GM19099 (cell line): ENCODE results near the gene GLCE.

Source experiments
- POLR2A ChIP-seq: IDR thresholded peaks from 3 replicates; pipeline ENCODE4 v1.6.1; 2011; ENCODE audit warnings: low read depth; ENCODE audit not compliant: insufficient read length; ENCODE audit errors: extremely low read depth

Gene GLCE

DNA sequence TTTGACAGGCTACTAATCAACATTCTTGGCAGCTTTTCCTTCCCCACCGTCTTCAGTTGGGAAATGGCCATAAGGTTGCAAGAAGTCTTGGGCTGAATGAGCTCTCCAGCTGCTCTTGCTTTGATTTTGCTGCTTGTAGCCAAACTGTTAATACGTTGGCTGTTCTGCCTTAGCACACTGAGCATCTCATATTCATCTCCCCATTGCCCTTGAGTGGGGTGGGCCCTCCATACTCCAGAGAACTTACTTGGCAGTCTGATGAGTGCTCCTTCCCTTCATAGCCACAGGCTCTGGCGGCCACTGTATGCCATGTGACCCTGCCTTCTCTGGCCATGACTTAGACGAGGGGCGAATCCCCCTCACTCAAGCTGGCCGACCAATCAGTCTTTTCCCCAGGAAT is 112.5 kb downstream of the GLCE start:
- TF ChIP-seq POLR2A = no peak

DNA sequence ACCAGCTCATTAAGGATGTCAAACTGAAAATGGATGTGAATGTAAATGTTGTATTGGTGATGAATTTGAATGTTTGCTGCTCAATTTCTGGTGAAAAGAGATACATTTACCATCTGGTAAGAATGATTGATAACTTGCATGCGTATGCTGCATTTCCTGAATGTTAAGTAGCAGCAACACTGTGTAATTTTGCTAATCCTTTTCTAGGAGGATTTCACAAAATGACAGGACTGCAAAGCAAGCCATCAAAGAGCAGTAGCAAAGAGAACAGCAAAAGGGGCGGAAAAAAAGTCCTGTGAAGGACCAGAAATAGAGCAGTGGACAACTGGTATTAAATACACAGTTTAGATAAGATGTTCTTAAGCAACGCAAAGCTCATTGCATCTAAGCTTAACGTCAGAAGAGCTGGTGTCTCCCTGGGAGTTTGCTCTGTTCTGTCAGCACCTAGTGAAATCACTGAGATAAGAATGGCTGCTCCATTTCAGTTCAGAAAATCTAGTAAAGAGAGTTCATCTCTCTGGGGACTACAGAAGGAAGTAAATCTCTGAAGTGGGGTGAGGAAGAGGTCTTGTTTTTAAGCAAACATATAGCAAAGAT is 114.7 kb downstream of the GLCE start:
- TF ChIP-seq POLR2A = no peak

DNA sequence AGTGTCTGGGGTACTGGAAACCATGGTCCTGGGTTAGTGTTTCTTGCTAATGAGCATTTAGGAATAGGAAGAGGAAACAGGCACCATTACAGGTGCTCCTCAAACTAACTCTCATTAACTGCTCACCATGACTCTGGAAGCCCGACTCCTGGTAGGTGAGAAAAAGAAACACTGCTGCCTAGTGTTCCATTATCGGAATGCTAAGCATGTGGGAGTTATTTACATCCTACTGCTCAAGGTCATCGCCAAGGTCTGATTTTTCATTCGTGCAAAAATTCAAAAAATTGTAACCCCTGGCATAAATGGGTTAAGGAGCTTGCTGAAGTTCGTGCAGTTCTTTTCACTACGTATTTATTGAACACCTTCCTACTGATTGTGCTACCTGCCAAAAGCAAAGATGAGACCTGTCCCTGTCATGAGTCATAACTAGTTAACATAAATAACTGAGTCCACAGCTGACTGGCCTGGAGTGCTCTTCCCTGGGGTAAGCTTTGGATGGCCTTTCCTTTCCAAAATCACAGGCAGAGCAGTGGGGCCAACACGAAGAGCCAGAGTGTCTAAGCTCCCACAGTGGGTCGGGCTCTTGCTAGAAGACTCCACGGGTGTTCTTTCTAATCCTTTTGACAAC is 115.6 kb downstream of the GLCE start:
- no peak for TF ChIP-seq POLR2A

DNA sequence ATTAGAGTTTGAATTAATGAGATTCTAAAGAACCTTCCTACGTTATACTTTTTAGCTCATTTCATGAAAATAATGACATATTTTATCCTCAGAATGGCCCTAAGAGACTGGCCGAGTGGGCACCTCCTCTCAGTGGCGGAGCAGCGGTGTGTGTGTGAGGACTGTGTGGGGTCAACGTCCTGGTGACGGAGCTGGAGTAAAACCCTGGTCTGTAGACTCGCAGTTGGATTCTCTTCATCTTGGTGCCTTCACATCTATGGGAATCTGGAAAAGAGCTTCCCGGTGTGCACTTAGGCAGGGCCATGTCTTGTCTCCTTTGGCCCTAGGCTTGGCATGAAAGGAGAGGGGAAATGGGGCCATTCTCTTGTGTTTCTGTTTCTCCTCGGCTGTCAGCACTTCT is 116.9 kb downstream of the GLCE start:
- TF ChIP-seq POLR2A = no peak

DNA sequence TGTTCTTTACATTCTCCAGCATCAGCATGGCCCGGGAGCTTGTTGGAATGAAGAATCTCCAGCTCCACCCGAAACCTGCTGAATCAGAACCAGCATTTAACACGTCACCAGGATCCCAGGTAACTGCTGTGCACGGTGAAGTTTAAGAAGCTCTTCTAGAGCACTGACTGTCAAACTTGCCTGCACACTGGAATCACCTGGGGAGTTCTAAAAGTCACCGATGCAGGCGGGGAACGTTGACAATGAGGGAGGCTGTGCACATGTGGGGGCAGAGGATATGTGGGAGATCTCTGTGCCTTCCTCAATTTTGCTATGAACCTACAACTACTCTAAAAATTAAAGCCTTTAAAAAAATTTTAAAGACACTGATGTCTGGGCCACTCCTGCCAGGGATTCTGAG is 119.2 kb downstream of the GLCE start:
- no peak for TF ChIP-seq POLR2A

DNA sequence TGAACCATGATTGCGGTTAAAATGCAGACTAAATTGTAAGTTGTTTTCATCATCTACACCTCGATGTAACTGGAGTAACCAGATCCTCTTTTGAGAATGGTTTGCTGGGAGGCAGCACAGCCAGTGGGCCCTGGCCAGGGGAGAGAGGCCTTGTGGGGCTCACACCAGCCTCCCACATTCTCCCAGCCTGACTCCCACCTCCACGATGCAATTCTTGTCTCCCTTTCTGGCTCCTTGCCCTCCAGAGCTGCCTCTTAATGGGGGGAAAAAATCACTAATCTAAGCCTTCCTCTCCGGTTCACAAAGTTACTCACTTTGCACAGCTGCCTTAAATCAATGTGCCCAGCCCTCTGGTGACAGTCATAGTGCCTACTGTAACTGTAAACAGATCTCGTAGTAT is 120.3 kb downstream of the GLCE start:
- TF ChIP-seq POLR2A = no peak

DNA sequence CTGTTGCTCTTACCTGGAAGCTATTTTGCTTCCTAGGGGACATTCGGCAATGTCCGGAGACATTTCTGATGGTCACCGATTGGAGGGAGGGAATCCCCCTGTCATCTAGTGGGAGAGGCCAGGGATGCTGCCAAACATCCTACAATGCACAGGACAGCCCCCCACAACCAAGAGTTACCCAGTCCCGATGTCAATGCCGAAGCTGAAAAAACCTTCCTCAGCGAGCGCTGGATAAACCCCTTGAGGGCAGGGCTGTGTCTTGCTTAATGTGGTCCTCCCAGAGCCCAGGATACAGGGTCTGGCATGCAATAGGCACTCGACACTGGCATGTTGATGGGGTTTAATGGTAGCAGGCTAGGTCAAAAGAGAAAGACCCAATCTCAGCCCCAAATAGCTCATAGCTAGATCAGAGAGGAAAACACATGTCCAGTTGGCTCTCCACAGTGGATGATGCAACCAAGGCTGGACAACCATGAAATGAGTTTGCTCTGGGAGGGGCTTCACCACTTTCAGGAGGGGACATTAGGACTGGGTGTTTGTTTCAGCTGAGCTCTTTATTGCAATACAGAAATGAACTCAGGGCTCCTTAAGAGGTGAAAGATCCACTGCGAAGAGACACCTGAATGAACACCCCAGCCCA is 121.8 kb downstream of the GLCE start:
- no peak for TF ChIP-seq POLR2A

DNA sequence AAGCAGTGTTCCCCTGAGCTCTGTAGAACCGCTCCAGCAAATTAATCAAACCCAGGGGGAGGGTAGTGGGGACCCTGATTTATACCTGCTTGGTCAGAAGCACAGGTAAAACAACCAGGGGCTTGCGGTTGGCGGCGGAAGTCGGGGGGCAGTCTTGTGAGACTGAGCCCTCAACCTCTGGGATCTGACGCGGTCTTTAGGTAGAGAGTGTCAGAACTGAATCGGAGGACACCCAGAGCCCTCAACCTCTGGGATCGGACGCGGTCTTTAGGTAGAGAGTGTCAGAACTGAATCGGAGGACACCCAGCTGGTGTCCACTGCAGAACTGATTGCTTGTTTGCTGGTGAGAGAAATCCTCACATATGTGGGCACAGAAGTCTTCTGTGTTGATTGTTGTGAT is 125.4 kb downstream of the GLCE start:
- TF ChIP-seq POLR2A = no peak

DNA sequence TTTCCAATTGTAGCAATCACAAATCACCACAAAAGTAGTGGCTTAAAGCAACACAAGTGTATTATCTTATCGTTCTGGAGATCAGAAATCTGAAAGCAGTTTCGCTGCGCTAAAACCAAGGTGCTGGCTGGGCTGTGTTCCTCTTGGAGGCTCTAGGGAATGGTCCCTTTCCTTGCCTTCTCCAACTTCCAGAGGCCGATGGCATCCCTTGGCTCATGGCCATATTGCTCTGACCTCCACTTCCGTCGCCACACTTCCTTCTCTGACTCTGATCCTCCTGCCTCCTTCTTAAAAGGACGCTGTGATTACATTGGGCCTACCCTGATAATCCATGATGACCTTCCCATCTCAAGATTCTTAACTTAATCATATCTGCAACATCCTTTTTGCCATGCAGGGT is 127.6 kb downstream of the GLCE start:
- TF ChIP-seq POLR2A = no peak

DNA sequence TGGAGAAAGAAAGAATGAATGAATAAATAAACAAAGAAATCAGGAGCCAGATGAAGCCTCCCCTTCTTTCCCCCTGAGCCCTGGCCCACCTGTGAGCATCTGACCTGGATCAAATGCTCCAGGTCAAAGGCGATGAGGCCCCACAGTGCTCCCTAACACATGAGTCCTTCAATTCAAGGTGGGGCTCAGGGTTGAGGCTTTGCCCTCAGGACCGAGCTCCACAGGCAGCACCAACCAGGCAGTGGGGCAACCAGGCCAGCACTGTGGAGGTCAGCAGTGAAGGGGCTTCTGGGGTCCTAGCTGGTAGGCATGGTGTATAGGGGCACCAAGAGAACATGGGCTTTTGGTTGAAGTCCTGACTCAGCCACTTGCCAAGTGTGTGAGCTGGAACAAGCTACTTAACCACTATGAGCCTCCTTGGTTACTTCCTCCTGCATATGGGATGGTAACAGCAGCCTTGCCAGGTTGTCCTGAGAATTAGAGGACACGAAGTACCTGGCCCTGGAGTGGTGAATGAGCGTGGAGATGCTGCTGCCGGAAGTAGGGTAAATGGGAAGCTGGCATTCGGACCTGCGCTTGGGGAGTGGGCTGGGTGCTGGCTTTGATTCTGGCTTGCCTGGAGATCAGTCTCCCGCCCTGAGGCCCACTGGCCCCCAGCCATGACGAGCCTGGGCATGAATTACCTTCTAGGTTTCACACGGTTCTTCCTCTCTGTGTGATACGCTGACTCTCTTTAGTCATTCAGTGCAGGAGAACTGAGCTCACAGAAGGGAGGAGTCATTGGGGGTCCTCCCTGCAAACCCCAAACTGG is 128.3 kb downstream of the GLCE start:
- no peak for TF ChIP-seq POLR2A

DNA sequence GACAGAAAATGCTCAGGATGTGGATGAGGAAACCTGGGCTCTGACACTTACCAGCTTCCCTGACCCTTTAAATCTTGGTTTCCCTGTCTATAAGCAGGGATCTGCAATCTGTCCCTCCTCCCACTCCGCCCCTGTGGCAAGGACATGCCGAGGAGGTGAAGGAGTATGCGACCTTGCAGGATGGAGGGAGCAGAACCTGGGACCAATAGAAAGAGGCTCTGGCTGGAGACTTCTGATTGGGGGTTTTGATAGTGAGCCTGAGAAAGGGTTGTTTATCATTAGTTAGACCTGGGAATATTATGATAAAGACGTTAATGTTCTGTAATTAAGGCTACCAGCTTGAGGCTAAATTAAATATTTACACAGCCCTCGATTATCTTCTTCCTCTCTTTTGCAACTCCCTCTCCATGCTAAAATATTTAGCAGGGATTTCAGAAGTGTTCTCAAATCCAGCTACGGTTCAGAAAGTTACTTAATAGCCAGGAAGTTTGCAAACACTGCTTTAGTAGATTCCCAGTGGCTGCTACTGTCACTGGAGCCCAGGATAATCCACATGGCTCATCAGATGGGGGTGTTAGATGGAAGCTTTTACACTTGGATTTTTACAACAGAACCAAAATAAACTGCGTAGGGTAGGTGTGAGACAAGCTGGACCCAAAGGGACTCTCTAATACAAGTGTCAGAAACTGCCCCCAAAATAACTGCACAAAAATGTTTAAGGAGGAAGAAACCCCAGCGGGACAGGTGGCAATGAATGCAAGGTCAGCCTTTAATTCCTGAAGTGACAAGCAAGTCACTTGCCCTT is 129.1 kb downstream of the GLCE start:
- TF ChIP-seq POLR2A = no peak

DNA sequence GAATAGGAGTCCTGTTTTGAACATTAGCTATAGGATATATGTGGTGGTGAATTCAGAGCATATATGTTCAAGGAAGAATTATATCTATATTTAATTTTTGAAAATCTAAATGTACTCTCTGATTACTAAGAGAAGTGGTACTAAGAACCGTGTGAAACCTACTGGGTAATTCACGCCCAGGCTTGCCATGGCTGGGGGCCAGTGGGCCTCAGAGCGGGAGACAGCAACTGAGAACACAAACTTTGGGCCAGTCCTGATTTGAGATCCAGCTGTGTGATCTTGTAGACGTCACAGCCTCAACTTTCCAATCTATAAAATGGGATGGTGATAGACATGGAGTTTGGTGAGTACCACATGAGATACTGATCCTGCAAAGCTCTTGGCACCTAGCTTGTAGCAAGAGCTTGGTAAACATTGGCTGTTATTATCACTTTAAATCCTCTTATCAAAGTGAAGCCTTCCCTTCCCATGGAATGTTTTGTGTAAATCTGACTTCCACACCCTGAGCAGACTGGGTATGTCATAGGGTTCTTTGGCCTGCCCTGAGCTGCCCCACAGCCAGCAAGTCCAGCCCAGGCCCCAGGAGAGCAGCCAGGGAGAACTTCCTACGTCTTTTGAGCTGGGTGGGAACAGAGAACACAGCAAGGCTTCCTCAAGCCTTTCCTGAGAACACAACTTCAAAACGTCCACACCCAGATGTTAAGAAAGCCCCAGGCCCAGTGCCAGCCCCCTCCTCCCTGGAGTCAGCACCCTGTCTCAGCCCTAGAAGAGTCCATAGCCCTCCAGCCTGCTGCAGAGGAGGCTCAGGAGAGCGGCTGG is 130.1 kb downstream of the GLCE start:
- no peak for TF ChIP-seq POLR2A

DNA sequence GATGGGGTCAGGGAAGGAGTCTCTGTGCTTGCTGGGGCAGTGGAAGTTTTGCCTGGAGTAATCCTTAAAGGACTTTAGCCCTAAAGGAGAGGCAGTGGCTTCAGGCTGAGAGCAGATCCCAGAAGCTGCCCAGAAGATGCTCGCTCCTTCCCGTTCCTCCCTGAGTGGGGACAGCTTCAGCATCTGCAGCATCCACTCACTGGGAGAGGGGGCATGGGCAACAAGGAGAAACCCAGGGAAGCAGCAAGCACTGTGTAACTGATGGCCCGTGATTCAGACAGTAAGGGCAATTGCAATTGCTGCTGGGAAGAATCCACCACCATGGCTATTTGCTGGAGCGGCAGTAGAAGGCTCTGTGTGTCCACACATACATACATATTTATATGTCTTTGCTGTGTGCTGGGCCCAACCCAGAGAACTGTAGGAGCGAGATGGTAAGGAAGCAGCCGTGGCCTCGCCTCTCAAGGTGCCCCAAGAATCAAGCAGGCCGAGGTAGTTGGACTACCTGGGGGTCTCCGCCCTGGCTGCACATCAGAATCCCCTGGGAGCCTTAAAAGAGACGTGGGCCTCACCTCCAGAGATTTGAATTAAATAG is 132.5 kb downstream of the GLCE start:
- no peak for TF ChIP-seq POLR2A
